ENCODE measurements around the gene TAF10. TPM values are rescaled to one million over a fixed set of nuclear protein-coding genes. Genes with fewer than 3 reads are reported as not detected.

TAF10 gene
- total RNA-seq, 6 experiments from 2014 or later = 47.3 to 81.9 (median 60.4) TPM

GRCh38 chr11:6646918-6647679, 35.1 kb upstream of the TAF10 start:
- DNase-seq (peak in 1 of 3 donors; percentile 59), ATAC-seq (peak; percentile 44 to 54 (median 48))
- intact Hi-C loops (cut with DNase I) = no loop called here
- H3K27ac ChIP-seq = peak overlapping the region; percentile 36 to 69 (median 49)
- WGBS (ENCODE audit: insufficient coverage, low coverage, low lambda C conversion rate, missing lambda C conversion rate) = 19% methylated on average over 7 of the region's 9 CpGs
- H3K27me3 ChIP-seq = no peaks in the 10 kb centered on the region
- H3K9me3 ChIP-seq = no peaks in the 10 kb centered on the region
- TF ChIP-seq POLR2A (IDR thresholded peaks at IDR 0.05) (no peak), CTCF (IDR thresholded peaks at IDR 0.05) (no peak)
- H3K36me3 ChIP-seq = no peaks in the 10 kb centered on the region
- H3K4me1 ChIP-seq = no peaks in the 10 kb centered on the region
- H3K4me3 ChIP-seq = no peak overlapping the region

DNA sequence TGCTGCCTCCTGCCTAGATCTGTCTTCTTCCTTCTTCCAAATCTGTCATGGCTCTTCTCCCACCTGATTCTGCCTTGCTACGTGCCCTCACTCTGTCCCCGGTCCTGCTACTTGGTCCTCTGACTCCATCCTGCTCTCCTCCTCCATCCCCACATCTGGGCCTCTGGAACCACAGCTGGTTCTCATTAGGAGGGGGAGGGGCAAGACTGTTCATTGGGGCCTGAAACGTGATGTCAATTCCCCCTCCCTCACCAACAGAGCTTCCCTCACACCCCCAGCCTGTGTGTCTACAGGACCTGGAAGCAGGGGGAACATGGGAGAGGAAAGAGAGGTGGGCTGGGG, 34.5 kb upstream of the TAF10 start:
- Histone ChIP-seq H3K27me3 (no peaks in the 10 kb centered on the region), H3K27ac (peak overlapping the region in 2 of 3 donors; percentile 49 to 69), H3K36me3 (no peaks in the 10 kb centered on the region), H3K4me1 (no peaks in the 10 kb centered on the region), H3K9me3 (no peaks in the 10 kb centered on the region), H3K4me3 (no peak overlapping the region)
- intact Hi-C loops (cut with DNase I) = no loop called here
- peak in 1 of 4 donors; percentile 6 for ATAC-seq
- WGBS (ENCODE audit: insufficient coverage, low coverage, low lambda C conversion rate, missing lambda C conversion rate) = 52% methylated on average over 3 of the region's 3 CpGs
- DNase-seq = no peak
- no peak for TF ChIP-seq CTCF (IDR thresholded peaks at IDR 0.05)
- no peak for TF ChIP-seq POLR2A (IDR thresholded peaks at IDR 0.05)

- TF ChIP-seq POLR2A (IDR thresholded peaks at IDR 0.05) (no peak), CTCF (IDR thresholded peaks at IDR 0.05) (no peak)
- Histone ChIP-seq H3K4me1 (no peaks in the 10 kb centered on the region), H3K4me3 (no peak overlapping the region), H3K27ac (peak overlapping the region in 2 of 3 donors; percentile 49 to 69), H3K36me3 (no peaks in the 10 kb centered on the region), H3K27me3 (no peaks in the 10 kb centered on the region), H3K9me3 (no peaks in the 10 kb centered on the region)
- intact Hi-C loops (cut with DNase I) = no loop called here
- WGBS (ENCODE audit: insufficient coverage, low coverage, low lambda C conversion rate, missing lambda C conversion rate) = 47% methylated on average over 8 of the region's 12 CpGs
- peak in 1 of 3 donors; percentile 66 for DNase-seq
- ATAC-seq = peak; percentile 34 to 64 (median 56)
Observed at GRCh38 chr11:6646071-6646470, 34.1 kb upstream of the TAF10 start.

DNA sequence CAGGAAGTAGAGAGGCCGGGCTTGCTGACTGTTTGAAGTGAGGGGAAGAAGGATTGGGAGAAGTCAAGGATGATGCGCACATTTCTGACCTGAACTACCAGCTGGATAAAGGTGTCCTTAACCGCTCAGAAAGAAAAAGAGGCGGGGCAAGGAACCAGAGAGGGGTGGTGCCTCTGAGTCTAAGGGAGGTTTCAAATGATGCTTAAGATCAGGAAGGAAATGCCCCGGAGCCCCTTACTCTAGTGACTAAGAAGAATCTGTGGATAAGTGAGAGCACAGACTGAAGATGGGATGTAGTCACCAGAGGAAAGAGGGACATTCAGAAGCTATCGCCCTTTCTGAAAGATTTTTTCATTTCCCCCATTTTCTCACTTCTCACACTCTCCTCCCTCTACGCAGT, 30.9 kb upstream of the TAF10 start:
- 39% methylated on average over 3 of the region's 7 CpGs for WGBS (ENCODE audit: insufficient coverage, low coverage, low lambda C conversion rate, missing lambda C conversion rate)
- intact Hi-C loops (cut with DNase I) = no loop called here
- no peak for TF ChIP-seq POLR2A (IDR thresholded peaks at IDR 0.05)
- TF ChIP-seq CTCF (IDR thresholded peaks at IDR 0.05) = no peak
- peaks cover 0 to 10% (median 6%) of the 10 kb centered on the region in 4 donors for H3K4me1 ChIP-seq
- no peak overlapping the region for H3K4me3 ChIP-seq
- no peak for ATAC-seq
- H3K9me3 ChIP-seq = no peaks in the 10 kb centered on the region
- no peaks in the 10 kb centered on the region for H3K36me3 ChIP-seq
- H3K27me3 ChIP-seq = no peaks in the 10 kb centered on the region
- DNase-seq = no peak
- no peak overlapping the region for H3K27ac ChIP-seq

Measured in right lobe of liver (tissue), 6 donors.